Activated CD8-positive, alpha-beta memory T cell treated with anti-CD3 and anti-CD28 coated beads, Interleukin-2, amount 10 ng/mL, durations not matched to agents 7 days and 5 days (primary cell): ENCODE measurements around the gene TMEM200C. TPM values are rescaled to one million over a fixed set of nuclear protein-coding genes. Genes with fewer than 3 reads are reported as not detected.

ENCODE experiments used
- ATAC-seq: fragments of 150-1000 bp; cut with Tn5 transposase; one replicate; pipeline ENCODE4 v1.10.0; 2021; ENCODE audit warnings: moderate library complexity
- CTCF ChIA-PET: fragments of 350-600 bp; sonication (Branson Sonifier 250); formaldehyde crosslinking; loops from one replicate; lab custom pipeline; 2021; ENCODE audit warnings: antibody characterized with exemption; lab: Charles Lee
- DNase-seq: peaks from one replicate; pipeline ENCODE4 v3.0.0-alpha.2; 2020
- H3K27ac Mint-ChIP-seq: one replicate; pipeline ENCODE4 v1.8.0; 2021; ENCODE audit warnings: mild to moderate bottlenecking, mixed read lengths
- H3K27me3 Mint-ChIP-seq: one replicate; pipeline ENCODE4 v1.8.0; 2021; ENCODE audit warnings: mixed read lengths
- H3K36me3 Mint-ChIP-seq: one replicate; pipeline ENCODE4 v1.8.0; 2021; ENCODE audit warnings: mild to moderate bottlenecking, mixed read lengths
- H3K4me1 Mint-ChIP-seq: one replicate; pipeline ENCODE4 v1.8.0; 2021; ENCODE audit warnings: mixed read lengths
- H3K4me3 Mint-ChIP-seq: one replicate; pipeline ENCODE4 v1.8.0; 2021; ENCODE audit warnings: mild to moderate bottlenecking, moderate library complexity, mixed read lengths
- H3K9me3 Mint-ChIP-seq: one replicate; pipeline ENCODE4 v1.8.0; 2022; ENCODE audit warnings: low read depth, mixed read lengths
- microRNA-seq: library from miRNA; unstranded; fragments of <30 nt; microRNA quantifications from one replicate; pipeline ENCODE4 v1.2.0, GENCODE V29; 2022
- total RNA-seq, 2 experiments: library from RNA; stranded (reverse); gene quantifications; one replicate each; pipeline ENCODE4 v1.2.3, GENCODE V29; 2021

Gene TMEM200C
- total RNA-seq, 2 experiments from 2014 or later, result not detected

- CTCF ChIA-PET, result no interaction called here
- DNase-seq (no peak), ATAC-seq (no peak)
- Mint-ChIP-seq H3K27me3 (no peaks in the 10 kb centered on the region), H3K4me3 (no peak overlapping the region), H3K4me1 (no peaks in the 10 kb centered on the region), H3K27ac (no peak overlapping the region), H3K36me3 (no peaks in the 10 kb centered on the region), H3K9me3 (no peaks in the 10 kb centered on the region)
Observed at GRCh38 chr18:5840547-5840946, 54.8 kb downstream of the TMEM200C start.

- no peaks in the 10 kb centered on the region for H3K27me3 Mint-ChIP-seq
- H3K9me3 Mint-ChIP-seq, result no peaks in the 10 kb centered on the region
- no peak overlapping the region for H3K27ac Mint-ChIP-seq
- no peaks in the 10 kb centered on the region for H3K36me3 Mint-ChIP-seq
- no peak overlapping the region for H3K4me3 Mint-ChIP-seq
- CTCF ChIA-PET, result no interaction called here
- ATAC-seq, result no peak
- DNase-seq, result no peak
- H3K4me1 Mint-ChIP-seq, result no peaks in the 10 kb centered on the region
Observed at GRCh38 chr18:5840025-5840424, 55.3 kb downstream of the TMEM200C start.

GRCh38 chr18:5839102-5839501 lies 56.2 kb downstream of the TMEM200C start:
- Mint-ChIP-seq H3K4me1 (no peaks in the 10 kb centered on the region), H3K4me3 (no peak overlapping the region), H3K27me3 (no peaks in the 10 kb centered on the region), H3K9me3 (peaks cover 2% of the 10 kb centered on the region), H3K27ac (no peak overlapping the region), H3K36me3 (no peaks in the 10 kb centered on the region)
- DNase-seq, result no peak
- CTCF ChIA-PET, result no interaction called here
- no peak for ATAC-seq

Small RNAs within 50 kb of the gene (microRNA-seq; reads per million reads assigned to microRNA genes)
- gene MIR3976, result not detected
